ENCODE data around the gene INSL6.
A peak's percentile ranks its signal among the peaks of the same experiment; 100 is the strongest.
"Not testable (repeated sequence)": the region's sequence is repeated elsewhere in the genome, so short reads cannot be mapped to it uniquely, and the experiment has no call there.

INSL6 gene, protein sequence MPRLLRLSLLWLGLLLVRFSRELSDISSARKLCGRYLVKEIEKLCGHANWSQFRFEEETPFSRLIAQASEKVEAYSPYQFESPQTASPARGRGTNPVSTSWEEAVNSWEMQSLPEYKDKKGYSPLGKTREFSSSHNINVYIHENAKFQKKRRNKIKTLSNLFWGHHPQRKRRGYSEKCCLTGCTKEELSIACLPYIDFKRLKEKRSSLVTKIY

DNA sequence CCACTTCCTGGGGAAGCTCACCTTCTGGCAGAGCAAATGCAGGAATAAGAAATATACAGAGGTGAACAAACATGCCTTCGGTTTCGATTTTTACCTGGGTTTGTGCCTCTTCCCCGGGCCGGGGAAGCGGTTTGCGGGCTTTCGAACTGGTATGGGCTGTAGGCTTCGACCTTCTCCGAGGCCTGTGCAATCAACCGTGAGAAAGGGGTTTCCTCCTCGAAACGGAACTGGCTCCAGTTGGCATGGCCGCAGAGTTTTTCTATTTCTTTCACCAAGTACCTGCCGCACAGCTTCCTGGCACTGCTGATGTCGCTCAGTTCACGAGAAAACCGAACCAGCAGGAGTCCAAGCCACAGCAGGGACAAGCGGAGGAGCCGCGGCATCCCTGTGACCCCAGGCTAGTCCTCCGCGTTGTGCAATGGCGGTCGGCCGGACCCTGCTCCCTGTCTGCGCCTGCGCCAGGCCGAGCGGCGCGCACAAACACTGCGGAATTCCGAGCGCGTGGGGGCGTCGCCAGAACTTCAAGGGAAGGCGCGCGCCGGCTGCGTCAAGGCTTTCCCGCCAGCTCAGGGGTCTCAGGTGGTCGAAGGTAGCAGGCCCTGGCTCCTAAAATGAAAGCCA is at the start of gene INSL6:
Gene INSL6, minus strand, starts transcription at position 420 of the 621 bp plus-strand sequence. Its CDS starts 37 bp downstream, at position 383.
- no peak for DNase-seq

DNA sequence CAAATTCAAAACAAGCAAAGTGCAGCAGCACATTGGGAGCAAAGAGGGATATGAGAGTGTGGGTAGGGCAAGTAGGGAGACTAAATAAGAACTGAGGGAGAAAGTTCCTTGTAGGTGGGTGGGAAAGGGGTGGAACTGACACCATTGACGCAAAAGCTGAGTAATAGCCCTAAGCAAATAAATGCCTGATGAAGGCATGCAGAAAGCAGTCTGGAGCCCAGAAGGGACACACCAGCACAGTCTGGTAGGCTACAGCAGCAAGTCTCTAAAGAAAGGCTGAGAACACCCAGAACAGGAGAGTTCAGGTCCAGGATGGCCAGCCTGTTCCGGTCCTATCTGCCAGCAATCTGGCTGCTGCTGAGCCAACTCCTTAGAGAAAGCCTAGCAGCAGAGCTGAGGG is 45.8 kb upstream of the INSL6 start, which contains the start of gene INSL4:
Gene INSL4, plus strand, starts transcription at position 208 of the 400 bp plus-strand sequence. Its CDS starts 105 bp downstream, at position 313.
- no peak for DNase-seq

GRCh38 chr9:5230554-5230953 is 45.1 kb upstream of the INSL6 start:
- no peak for DNase-seq

DNA sequence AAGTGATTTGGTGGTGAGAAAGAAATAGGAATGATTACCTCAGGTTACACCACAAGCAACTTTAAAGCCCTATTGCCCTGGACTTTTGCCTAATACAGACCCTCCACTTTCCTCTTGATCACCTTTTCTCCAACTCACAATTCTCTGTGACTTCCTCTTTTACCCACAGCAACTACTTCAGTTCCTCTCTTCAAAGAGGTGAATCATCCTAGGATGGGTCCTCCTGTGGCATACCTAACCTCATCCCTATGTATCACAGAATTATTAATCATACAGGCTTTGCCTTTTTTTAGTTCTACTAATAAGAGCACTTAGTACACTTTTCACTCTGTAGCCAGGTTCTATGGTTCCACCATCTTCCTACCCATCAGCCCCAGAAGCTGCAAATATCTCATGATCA is 19.6 kb upstream of the INSL6 start:
- no peak for DNase-seq

DNA sequence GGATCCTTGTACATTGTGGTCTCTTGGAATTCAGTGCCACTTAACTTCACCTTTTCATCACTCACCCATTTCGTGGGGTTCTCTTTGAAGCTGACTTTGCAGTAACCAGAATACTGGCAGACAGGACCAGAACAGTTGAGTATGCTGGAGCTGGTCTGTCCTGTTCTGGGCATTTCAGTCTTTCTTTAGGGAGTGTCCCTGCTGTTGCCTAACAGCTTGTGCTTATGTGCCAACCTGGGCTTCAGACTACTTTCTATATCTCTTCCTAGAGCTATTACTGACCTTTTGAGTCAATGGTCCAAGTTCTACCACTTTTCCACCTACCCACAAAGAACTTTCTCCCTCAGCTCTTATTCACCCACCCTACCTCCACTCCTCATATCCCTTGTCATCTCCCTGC is 10.0 kb upstream of the INSL6 start:
- DNase-seq, result no peak

DNA sequence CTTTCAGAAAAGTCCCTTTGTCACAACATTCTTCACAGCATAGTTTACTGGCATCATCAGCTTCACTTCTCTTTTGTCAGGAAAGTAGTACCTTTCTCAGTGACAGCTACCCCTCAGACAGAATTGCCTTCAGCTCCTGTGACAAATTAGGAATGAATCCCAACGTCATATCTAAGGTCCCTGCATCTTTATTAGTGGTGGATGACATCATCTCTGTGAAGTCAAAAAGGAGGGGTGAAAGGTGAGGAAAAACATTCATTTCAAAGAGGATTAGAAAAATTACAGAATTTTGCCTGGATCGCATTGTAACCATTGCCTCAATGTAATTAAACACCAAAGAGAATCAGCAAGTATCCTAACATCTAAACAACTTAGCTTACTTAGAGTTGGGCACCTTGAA is 7.9 kb upstream of the INSL6 start:
- DNase-seq, result no peak

- DNase-seq, result no peak
Observed at GRCh38 chr9:5191985-5192384, 6.5 kb upstream of the INSL6 start.

DNA sequence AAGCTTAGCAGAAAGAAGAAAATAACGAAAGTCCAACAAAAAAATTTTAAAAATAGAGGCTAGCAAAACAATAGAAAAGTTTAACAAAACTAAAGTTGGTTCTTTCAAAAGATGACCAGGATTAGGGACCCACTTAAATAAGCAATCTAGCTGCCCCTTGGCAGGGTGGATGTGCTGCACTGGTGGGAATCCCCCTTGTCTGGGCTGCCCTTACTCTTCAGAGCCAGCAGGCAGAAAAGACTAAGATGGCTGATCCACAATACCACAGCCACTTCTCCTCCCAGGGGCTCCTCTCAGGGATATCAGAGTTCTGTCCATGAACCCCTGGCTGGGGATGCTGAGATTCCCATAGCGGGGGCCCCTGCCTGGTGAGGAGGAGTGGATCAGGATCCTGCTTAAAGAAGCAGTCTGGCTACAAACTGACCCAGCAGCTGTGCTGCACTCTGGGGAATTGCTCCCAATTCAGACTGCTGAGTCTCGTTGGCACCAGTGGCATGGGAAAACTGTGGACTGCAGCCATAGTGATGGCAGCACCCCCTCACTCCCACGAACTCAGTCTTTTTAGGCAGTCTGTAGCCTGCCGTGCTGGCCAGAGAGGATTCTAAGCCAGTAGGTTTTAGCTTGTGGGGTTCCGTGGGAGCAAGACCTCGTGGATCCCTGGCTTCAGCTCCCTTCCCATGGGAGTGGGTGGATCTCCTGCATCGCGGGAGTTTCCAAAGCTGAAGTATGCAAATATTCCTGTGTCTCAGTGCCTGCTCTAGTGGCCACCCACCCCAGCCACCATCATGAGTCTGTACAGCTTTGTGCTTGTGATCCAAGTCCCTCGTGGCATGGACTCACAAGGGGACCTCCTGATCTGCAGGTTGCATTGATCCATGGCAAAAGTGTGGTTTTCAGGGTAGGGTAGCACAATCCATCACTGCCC is 2.9 kb upstream of the INSL6 start:
- DNase-seq, result no peak

- DNase-seq, result no peak
Observed at GRCh38 chr9:5186416-5187169, 1.2 kb upstream of the INSL6 start.

- no peak for DNase-seq
Observed at GRCh38 chr9:5184776-5185175, 663 bp downstream of the INSL6 start.

- not testable (repeated sequence) for DNase-seq
Observed at GRCh38 chr9:5180631-5181030, 4.8 kb downstream of the INSL6 start.

DNA sequence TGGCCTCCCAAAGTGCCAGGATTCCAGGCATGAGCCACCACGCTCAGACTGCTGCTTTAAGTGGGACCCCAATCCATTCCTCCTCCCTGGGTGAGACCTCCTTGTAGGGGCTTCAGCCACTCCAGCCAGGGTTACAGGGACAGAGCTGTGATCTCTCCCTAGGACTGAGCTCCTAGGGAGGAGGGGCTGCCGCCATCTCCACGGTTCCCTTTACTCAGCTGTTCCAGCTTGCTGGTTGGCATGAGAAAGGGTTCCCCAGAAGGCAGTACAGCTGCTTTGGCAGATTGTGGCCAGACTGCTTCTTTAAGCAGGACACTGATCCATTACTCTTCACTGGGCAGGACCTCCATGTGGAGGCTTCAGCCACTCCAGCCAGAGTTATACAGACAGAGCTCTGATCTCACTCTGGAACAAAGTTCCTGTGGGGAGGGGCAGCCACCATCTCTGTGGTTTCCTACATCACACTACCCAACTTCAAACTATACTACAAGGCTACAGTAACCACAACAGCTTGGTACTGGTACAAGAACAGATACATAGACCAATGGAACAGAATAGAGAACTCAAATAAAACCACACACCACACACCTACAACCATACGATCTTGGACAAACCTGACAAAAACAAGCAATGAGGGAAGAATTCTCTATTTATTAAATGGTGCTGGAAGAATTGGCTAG is 7.2 kb downstream of the INSL6 start:
- DNase-seq, result no peak

DNA sequence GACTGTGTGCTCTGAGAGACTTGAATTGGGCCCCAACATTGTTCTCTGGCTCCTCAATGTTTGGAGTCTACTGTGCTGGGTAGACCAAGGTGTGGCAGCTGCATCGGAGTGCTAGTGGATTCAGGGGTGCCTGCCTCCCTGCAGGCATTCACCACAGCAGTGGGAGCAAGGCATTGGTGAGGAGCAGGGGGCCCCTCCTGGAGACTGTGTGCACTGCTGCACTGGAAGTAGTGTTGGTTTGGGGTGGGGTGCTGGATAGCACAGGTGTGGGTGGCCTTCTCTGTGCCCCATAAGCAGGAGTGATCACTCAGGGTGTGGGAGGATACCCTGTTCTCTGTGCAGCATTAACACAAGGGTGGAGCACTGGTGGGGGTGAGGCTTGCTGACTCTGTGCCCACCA is 39.2 kb downstream of the INSL6 start:
- no peak for DNase-seq

DNA sequence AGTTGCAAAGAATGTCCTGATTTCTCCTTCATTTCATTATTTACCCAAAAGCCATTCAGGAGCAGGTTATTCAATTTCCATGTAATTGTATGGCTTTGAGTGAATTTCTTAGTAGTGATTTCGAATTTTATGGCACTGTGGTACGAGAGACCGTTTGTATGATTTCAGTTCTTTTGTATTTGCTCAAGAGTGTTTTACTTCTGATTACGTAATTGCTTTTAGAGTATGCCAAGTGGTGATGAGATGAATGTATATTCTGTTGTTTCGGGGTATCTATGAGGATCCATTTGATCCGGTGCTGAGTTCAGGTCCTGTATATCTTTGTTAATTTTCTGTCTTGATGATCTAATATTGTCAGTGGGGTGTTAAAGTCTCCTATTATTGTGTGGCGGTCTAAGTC is 41.2 kb downstream of the INSL6 start:
- DNase-seq, result no peak

DNA sequence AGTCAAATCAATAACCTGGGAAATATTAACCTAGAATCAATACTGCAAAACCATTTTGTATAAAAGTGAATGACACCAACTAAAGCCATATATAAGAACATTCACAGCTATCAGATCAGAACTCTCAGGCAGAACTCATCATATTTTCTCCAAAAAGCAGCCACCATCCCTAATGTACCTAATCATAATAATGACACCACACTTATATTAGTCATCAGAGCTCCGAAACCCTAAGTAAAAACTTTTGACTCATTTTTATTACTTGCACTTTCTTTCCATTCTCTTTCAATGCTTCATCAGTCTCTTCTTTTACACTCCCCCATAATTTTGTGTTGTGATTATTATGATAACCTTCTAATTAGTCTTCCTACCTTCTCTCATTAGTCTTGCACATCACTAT is 45.3 kb downstream of the INSL6 start:
- DNase-seq, result no peak

GRCh38 chr9:5122516-5122915 is 62.9 kb downstream of the INSL6 start:
- no peak for DNase-seq

DNA sequence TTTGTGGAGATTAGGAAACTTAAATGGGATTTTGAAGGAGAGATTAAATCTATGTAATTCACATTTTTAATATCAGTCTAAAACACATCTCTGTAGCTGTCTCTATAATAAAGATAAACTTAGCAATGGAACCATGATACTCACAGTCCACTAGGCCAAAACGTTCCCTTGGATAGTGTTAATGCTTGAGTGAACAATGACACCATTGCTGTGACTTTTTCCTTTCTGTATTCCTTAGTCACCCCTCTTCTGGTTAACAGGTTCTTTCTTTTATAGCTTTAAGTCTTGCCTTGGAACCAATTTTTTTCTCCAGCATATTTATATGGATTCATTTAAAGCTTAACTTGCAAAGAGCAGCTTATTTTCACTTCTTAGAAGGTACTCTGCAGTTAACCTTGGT is 63.3 kb downstream of the INSL6 start:
- DNase-seq, result no peak

- DNase-seq, result peak; percentile 51
Observed at GRCh38 chr9:5113994-5114748, 71.3 kb downstream of the INSL6 start.
